Erythroblast (primary cell): ENCODE measurements around the gene ARHGAP42.

Experiments used
- GATA1 ChIP-seq: IDR thresholded peaks from 2 replicates; pipeline ENCODE4 v1.6.1; 2011; ENCODE audit warnings: low read depth, mild to moderate bottlenecking, control low read depth, low read length, moderate library complexity
- POLR2A ChIP-seq: IDR thresholded peaks from 2 replicates; pipeline ENCODE4 v1.6.1; 2011; ENCODE audit warnings: mild to moderate bottlenecking, low read length

GRCh38 chr11:100869328-100869727, 182.2 kb downstream of the ARHGAP42 start:
- TF ChIP-seq POLR2A (no peak), GATA1 (no peak)
